GM21786 (cell line): ENCODE data around the gene RANBP1.
"Not testable (repeated sequence)": the region's sequence is repeated elsewhere in the genome, so short reads cannot be mapped to it uniquely, and the experiment has no call there.

Experiments used
- ATAC-seq: cut with Tn5 transposase; IDR thresholded peaks from one replicate; pipeline ENCODE4 v1.9.1; 2021; ENCODE audit not compliant: unreplicated experiment

RANBP1 gene

GRCh38 chr22:20149257-20150250 is 33.6 kb downstream of the RANBP1 start:
- ATAC-seq: no peak

- no peak for ATAC-seq
These were observed 34.7 kb downstream of the RANBP1 start, which contains the start of gene CCDC188 for GRCh38 chr22:20150381-20151275. Gene CCDC188 (minus strand): TSS chr22:20151055. CDS start chr22:20150986, 69 bp downstream.

- ATAC-seq: no peak
These were observed 35.3 kb downstream of the RANBP1 start for GRCh38 chr22:20151276-20151588.

- ATAC-seq: no peak
These were observed 36.6 kb downstream of the RANBP1 start for GRCh38 chr22:20152464-20152890.

GRCh38 chr22:20153945-20154344 is 38.0 kb downstream of the RANBP1 start:
- ATAC-seq: no peak

- ATAC-seq: no peak
These were observed 38.8 kb downstream of the RANBP1 start for GRCh38 chr22:20154602-20155187.

GRCh38 chr22:20155330-20156041 is 39.6 kb downstream of the RANBP1 start:
- ATAC-seq: no peak

GRCh38 chr22:20156042-20156389 is 40.1 kb downstream of the RANBP1 start:
- ATAC-seq: no peak

- ATAC-seq: no peak
These were observed 40.9 kb downstream of the RANBP1 start for GRCh38 chr22:20156611-20157429.

GRCh38 chr22:20157430-20158183 is 41.7 kb downstream of the RANBP1 start:
- ATAC-seq: no peak

GRCh38 chr22:20158391-20159036 is 42.6 kb downstream of the RANBP1 start:
- no peak for ATAC-seq

GRCh38 chr22:20159076-20159475 is 43.2 kb downstream of the RANBP1 start:
- ATAC-seq: no peak

GRCh38 chr22:20159531-20159930 is 43.6 kb downstream of the RANBP1 start:
- ATAC-seq: not testable (repeated sequence)

- no peak for ATAC-seq
These were observed 44.1 kb downstream of the RANBP1 start for GRCh38 chr22:20160041-20160440.

- no peak for ATAC-seq
These were observed 49.0 kb downstream of the RANBP1 start for GRCh38 chr22:20164863-20165262.

GRCh38 chr22:20165421-20165820 is 49.5 kb downstream of the RANBP1 start:
- no peak for ATAC-seq

GRCh38 chr22:20165913-20166312 is 50.0 kb downstream of the RANBP1 start:
- ATAC-seq: no peak

GRCh38 chr22:20166703-20167102 is 50.8 kb downstream of the RANBP1 start:
- ATAC-seq: no peak
